ENCODE data around the gene SLCO2A1.

DNA sequence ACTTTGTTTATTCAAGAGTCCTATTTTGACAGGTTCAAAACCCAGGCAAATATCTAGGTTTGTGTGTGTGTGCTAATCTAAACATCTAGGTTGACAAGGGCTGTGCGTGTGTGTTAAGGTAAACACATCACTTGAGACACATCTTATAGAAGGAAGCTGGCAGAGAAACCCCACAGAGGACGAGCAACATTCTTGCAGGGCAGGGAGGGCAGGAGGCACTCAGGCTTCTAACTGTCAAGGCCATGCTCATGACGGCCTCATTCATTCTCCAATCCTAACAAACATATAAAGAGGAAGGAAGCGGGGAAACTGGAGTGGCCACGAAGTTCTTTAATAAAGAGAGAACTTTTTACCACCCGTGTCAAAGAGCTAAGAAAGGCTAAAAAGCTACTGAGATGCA lies 43.4 kb downstream of the SLCO2A1 start:
- no peak for TF ChIP-seq ZNF274 (IDR thresholded peaks at IDR 0.05; ENCODE audit: low read depth, low read length)
- TF ChIP-seq YY1 (IDR thresholded peaks at IDR 0.05; ENCODE audit: insufficient read depth, insufficient read length), result no peak
- no peak for TF ChIP-seq SUZ12 (IDR thresholded peaks at IDR 0.05; ENCODE audit: extremely low read depth, insufficient read depth, insufficient read length)

Data from NT2/D1 (cell line).